ENCODE data around the gene ZFAND3.

The ZFAND3 gene

GRCh38 chr6:38088829-38089228, 269.3 kb downstream of the ZFAND3 start:
- Histone ChIP-seq H2AFZ (ENCODE audit: low read length) (no peak overlapping the region), H3K27me3 (ENCODE audit: insufficient read depth, low read length) (no peaks in the 10 kb centered on the region), H3K36me3 (ENCODE audit: insufficient read depth, low read length) (no peaks in the 10 kb centered on the region), H3F3A (ENCODE audit: insufficient read depth, low read length) (no peaks in the 10 kb centered on the region), H3K4me2 (ENCODE audit: low read length) (no peak overlapping the region), H3K79me2 (ENCODE audit: insufficient read depth, low read length) (no peaks in the 10 kb centered on the region), H3K9ac (ENCODE audit: low read length) (no peak overlapping the region), H3K4me1 (ENCODE audit: insufficient read depth, low read length, severe bottlenecking) (no peaks in the 10 kb centered on the region), H4K20me1 (ENCODE audit: insufficient read depth, low read length) (no peaks in the 10 kb centered on the region), H3K9me3 (ENCODE audit: low read length) (no peaks in the 10 kb centered on the region), H3K27ac (ENCODE audit: low read depth, low read length, poor library complexity, severe bottlenecking) (no peak overlapping the region), H3K9me2 (ENCODE audit: low read depth, low read length) (no peaks in the 10 kb centered on the region), H3K4me3 (ENCODE audit: low read depth, low read length, poor library complexity, severe bottlenecking) (no peak overlapping the region)
- TF ChIP-seq EZH2 (IDR thresholded peaks at IDR 0.05; ENCODE audit: borderline replicate concordance, low read length) (no peak), CTCF (IDR thresholded peaks at IDR 0.05; ENCODE audit: low read length) (no peak)

GRCh38 chr6:38091613-38092012, 272.1 kb downstream of the ZFAND3 start:
- TF ChIP-seq CTCF (IDR thresholded peaks at IDR 0.05; ENCODE audit: low read length) (no peak), EZH2 (IDR thresholded peaks at IDR 0.05; ENCODE audit: borderline replicate concordance, low read length) (no peak)
- Histone ChIP-seq H3K27me3 (ENCODE audit: insufficient read depth, low read length) (no peaks in the 10 kb centered on the region), H3K9me3 (ENCODE audit: low read length) (no peaks in the 10 kb centered on the region), H3K9ac (ENCODE audit: low read length) (no peak overlapping the region), H2AFZ (ENCODE audit: low read length) (no peak overlapping the region), H3K36me3 (ENCODE audit: insufficient read depth, low read length) (no peaks in the 10 kb centered on the region), H4K20me1 (ENCODE audit: insufficient read depth, low read length) (no peaks in the 10 kb centered on the region), H3K4me2 (ENCODE audit: low read length) (no peak overlapping the region), H3K27ac (ENCODE audit: low read depth, low read length, poor library complexity, severe bottlenecking) (no peak overlapping the region), H3F3A (ENCODE audit: insufficient read depth, low read length) (no peaks in the 10 kb centered on the region), H3K4me1 (ENCODE audit: insufficient read depth, low read length, severe bottlenecking) (no peaks in the 10 kb centered on the region), H3K79me2 (ENCODE audit: insufficient read depth, low read length) (no peaks in the 10 kb centered on the region), H3K9me2 (ENCODE audit: low read depth, low read length) (no peaks in the 10 kb centered on the region), H3K4me3 (ENCODE audit: low read depth, low read length, poor library complexity, severe bottlenecking) (no peak overlapping the region)

GRCh38 chr6:38092465-38092864, 272.9 kb downstream of the ZFAND3 start:
- H3K4me2 ChIP-seq (ENCODE audit: low read length), result no peak overlapping the region
- TF ChIP-seq EZH2 (IDR thresholded peaks at IDR 0.05; ENCODE audit: borderline replicate concordance, low read length) (no peak), CTCF (IDR thresholded peaks at IDR 0.05; ENCODE audit: low read length) (no peak)
- H3K4me1 ChIP-seq (ENCODE audit: insufficient read depth, low read length, severe bottlenecking), result no peaks in the 10 kb centered on the region
- H3K79me2 ChIP-seq (ENCODE audit: insufficient read depth, low read length), result no peaks in the 10 kb centered on the region
- H4K20me1 ChIP-seq (ENCODE audit: insufficient read depth, low read length), result no peaks in the 10 kb centered on the region
- H3F3A ChIP-seq (ENCODE audit: insufficient read depth, low read length), result no peaks in the 10 kb centered on the region
- H3K4me3 ChIP-seq (ENCODE audit: low read depth, low read length, poor library complexity, severe bottlenecking), result no peak overlapping the region
- H3K9ac ChIP-seq (ENCODE audit: low read length), result no peak overlapping the region
- H3K27me3 ChIP-seq (ENCODE audit: insufficient read depth, low read length), result no peaks in the 10 kb centered on the region
- H3K36me3 ChIP-seq (ENCODE audit: insufficient read depth, low read length), result no peaks in the 10 kb centered on the region
- no peak overlapping the region for H2AFZ ChIP-seq (ENCODE audit: low read length)
- H3K9me2 ChIP-seq (ENCODE audit: low read depth, low read length), result no peaks in the 10 kb centered on the region
- no peak overlapping the region for H3K27ac ChIP-seq (ENCODE audit: low read depth, low read length, poor library complexity, severe bottlenecking)
- H3K9me3 ChIP-seq (ENCODE audit: low read length), result no peaks in the 10 kb centered on the region

Data from OCI-LY1 (cell line).